Tongue (tissue), 2 donors: Measurements from ENCODE around the gene S100A8. TPM values are rescaled to one million over a fixed set of nuclear protein-coding genes. Genes with fewer than 3 reads are reported as not detected.
"Not testable (repeated sequence)": the region's sequence is repeated elsewhere in the genome, so short reads cannot be mapped to it uniquely, and the experiment has no call there.

Source experiments
- DNase-seq: peaks from one replicate; pipeline ENCODE4 v3.0.0-alpha.2; 2015
- total RNA-seq: library from RNA; depleted of rRNA; stranded (reverse); fragments of >200 nt; gene quantifications from one replicate; pipeline ENCODE4 v1.2.3, GENCODE V29; 2014

S100A8 gene
- total RNA-seq, 1 donor from 2014 or later, result 87.6 TPM

- DNase-seq, result no peak
Measured at GRCh38 chr1:153360592-153361479, 30.0 kb downstream of the S100A8 start.

GRCh38 chr1:153360190-153360589, 30.7 kb downstream of the S100A8 start:
- no peak for DNase-seq

- DNase-seq, result no peak
Measured at GRCh38 chr1:153359241-153359640, 31.6 kb downstream of the S100A8 start.

DNA sequence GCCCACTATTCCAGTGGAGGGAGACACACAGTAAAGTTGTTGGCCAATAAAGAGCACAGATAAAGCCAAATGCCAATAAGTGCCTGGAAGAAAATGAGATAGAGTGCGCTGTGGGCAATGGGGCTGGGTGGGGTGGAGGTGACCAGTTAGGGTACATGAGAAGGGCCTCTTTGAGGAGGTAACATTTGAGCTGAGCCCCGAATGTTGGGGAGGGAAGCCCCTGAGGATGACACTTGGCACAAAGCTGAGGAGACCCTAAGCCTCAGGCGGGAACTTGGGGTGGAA, 32.2 kb downstream of the S100A8 start:
- DNase-seq, result no peak

DNA sequence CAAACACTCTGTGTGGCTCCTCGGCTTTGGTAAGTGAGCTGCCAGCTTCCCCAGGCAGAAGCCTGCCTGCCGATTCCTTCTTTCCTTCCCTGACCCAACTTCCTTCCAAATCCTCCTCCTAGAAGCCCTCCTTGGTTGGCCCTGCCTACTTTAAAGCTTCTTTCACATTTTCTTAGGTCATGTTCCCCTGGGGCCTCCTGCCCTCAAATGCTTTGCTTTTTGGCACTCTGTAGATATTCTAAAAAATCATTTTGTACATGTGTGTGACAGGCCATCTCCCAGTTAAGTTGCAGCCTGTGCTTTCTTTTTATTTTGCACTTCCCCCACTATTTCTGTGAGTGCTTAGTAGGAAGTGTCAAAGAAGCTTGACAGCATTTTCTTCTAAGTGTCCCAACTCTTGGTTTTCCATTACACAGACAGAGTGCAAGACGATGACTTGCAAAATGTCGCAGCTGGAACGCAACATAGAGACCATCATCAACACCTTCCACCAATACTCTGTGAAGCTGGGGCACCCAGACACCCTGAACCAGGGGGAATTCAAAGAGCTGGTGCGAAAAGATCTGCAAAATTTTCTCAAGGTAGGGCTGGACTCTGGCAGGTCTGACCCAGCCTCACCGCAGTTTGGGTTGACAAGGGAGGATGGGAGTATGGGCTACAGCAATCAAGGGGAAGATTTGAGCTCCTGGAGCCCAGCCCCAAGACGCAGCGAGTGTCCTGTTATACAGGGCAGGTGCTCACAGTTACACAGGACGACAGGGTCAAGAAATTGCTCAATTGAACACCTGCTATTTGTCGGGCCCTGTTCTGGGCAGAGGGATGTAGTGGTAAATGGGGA, 32.8 kb downstream of the S100A8 start, which contains the start of gene S100A9:
S100A9 (plus strand) TSS at position 2 of the 838 bp plus-strand sequence; CDS start at position 432, 430 bp downstream.
- no peak for DNase-seq

GRCh38 chr1:153357076-153357852, 33.6 kb downstream of the S100A8 start:
- DNase-seq, result no peak

DNA sequence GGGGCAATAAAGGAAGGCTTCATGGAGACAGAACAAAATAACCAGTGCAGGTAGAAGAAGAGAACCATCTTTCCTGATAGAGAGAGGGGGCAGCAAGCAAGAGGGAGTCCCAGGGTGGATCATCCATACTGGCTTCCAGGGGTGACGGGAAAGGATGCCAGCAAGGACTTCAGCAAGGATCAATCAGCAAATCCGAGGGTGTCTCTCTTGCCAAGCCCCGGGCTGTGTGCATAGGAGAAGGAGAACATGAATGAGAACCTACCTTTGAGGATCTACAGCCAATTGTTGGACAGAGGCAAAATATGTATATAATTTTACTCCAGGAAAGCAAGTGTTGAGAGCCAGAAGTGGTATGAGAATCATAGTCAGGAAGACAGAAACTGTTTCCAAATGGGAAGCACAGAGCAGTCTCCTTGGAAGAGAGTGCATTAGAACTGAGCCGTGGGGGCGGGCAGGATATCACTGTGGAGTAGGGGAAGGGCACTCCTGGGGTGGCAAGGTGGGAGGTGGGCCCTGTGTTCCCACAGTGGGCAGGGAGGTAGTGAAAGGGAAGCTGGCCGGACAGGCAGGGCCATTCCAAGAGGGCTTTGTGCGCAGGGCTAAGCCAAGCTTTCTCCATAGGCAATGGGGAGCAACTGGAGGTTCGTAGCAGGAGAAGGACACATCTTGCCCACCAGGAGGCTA, 34.3 kb downstream of the S100A8 start:
- no peak for DNase-seq

DNA sequence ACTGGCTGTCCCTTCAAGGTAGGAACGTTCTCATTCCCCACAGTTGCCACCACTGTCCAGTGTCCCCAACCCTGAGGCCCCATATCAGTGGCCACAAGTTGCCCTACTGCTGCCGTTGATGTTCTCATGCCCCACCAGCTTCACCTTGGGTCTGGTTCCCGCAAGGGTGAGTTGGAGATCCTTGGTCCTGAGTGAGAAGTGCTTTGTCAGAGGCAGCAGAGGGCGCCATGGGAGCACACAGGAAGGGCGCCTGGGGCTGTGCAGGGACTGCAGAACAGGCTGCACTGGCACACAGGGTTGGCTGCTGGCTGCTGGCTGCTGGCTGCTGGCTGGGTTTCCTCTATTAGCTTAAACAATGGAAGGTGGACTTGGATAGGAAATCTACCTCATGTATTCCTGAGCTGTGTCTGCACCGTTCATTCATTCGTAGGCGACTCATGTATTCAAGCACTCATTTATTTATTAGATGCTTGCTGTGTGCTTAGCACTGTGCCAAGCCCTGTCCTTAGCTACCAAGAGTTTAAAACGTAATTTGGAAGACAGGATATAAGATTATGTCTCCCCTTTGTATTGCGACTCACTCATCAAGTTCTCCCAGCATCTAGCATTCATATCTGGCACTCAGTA, 35.3 kb downstream of the S100A8 start:
- DNase-seq, result peak; percentile 28

- DNase-seq, result no peak
Measured at GRCh38 chr1:153354515-153355193, 36.2 kb downstream of the S100A8 start.

GRCh38 chr1:153353226-153353947, 37.5 kb downstream of the S100A8 start:
- DNase-seq, result no peak

DNA sequence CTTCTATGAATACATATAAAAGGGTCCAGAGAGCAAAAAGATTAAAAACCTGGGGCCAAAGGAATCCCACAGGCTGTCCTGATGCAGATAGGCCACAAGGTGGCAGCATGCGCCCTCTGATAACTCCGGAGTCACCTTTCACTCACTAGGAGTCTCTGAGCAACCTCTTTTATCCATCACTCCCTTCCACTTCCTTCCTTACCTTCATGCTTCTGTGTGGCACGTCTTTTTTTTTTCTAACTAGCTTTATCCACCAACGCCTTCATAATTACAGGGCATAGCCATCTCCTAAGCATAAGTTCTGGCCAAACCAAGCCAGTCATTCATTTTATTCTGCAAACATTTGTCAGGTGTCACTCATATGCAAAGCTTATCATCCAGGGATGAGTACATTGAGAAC, 38.4 kb downstream of the S100A8 start:
- peak; percentile 80 for DNase-seq

GRCh38 chr1:153350321-153350957, 40.4 kb downstream of the S100A8 start:
- DNase-seq, result no peak

GRCh38 chr1:153349363-153350320, 41.2 kb downstream of the S100A8 start:
- no peak for DNase-seq

DNA sequence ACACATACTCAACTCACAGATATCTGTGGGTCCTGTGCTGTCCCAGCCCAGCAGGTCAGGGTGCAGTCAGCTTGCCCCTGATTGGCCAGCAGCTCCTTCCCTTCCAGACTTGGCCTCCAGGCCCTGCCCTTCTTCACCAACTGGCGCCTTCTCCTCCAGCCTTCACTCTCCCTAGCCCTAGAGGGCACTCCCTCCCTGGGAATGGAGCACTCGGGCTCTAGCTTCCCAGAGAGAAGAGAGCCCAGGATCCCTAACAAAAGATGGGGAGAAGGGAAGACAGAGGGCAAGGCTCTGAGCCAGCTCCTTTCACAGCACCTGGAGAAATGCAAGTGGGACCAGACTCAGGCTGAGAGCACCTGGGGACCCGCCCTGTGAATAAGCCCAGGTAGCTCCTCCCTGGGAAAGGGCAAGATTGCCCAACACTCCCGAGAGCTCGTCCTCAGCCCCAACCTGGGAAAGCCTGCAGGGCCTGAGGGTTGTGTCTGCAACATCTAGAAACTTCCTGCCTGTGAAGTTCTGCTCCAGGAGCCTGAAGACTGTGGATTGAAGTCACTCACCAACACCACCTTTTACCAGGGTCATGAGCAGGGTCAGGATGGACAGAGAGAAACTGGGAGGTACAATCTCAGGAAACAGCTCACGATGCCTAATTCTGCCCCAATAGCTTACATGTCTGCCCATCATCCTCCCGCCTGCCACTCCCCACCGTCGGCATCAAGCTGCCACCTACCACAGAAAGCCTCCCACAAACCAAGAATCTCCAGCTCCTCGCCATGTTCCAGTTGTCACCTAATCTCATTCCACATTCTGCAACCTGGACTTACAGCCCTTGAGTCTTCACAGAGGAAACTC, 42.1 kb downstream of the S100A8 start, which contains the start of gene PGLYRP4:
PGLYRP4 (minus strand) TSS at position 331 of the 852 bp plus-strand sequence. CDS start 909 bp downstream, outside the sequence.
- no peak for DNase-seq

DNA sequence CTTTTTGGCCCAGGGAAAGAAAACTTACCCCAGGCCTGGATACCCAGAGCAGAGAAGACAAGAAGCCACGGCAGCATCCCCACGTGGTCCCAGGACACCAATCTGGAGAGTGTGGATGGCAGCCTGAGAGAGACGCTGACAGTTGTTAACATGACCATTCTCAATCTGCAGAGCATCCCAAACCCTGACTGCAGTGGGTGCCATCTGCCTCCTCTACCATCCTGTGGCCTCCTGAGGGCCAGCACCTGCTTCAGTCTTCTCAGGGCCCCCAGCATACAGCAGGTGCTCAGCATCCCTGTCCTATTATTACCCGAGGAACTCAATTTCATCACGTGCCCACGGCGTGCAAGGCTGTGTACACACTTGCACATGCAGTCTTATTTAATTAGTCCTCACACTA, 43.0 kb downstream of the S100A8 start:
- DNase-seq, result no peak

- DNase-seq, result not testable (repeated sequence)
Measured at GRCh38 chr1:153347049-153347448, 43.8 kb downstream of the S100A8 start.

DNA sequence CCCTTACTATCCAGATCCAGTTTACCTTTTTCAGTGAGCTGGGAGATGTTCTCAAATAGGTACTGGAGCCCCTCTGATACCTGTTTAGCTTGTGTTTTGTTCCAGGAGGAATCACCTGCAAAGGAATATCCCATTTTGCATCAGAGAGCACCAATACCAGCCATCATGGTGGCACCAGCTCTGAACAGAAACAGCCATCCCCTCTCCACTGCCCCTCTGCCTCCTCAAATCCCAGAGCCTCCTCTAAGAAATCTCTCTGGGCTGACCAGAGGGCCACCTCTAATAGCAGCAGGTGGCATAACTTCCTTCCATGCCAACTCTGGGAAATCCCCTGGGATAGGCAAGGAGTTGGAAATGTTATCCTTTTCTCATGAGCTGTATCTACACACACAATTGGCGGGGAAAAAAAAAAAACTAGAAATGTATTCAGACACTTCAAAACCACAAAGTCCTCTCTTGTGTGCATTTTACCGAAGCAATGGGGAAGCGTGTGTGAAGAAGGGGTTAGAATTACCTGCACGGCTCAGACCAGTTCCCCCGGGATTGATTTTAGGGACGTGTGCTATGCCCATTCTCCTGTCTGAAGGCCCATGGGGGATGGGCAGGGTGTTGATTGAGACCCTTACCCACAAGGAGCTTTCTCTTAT, 44.7 kb downstream of the S100A8 start:
- no peak for DNase-seq
